GM23338 (cell line): ENCODE data around the gene PIK3R5. TPM values are rescaled to one million over a fixed set of nuclear protein-coding genes. Genes with fewer than 3 reads are reported as not detected.

Experiments used
- ATAC-seq: fragments of 200-7000 bp; cut with Tn5 transposase; 3 replicates; pipeline ENCODE4 v1.9.1; 2020
- DNase-seq: peaks from one replicate; pipeline ENCODE4 v3.0.0-alpha.2; 2015; ENCODE audit warnings: low spot score
- H2AFZ ChIP-seq: fragments of 200-600 bp; sonication (generic); 2 replicates; pipeline ENCODE4 v1.8.0; 2016; ENCODE audit warnings: antibody characterized with exemption, mild to moderate bottlenecking, moderate library complexity
- H3F3A ChIP-seq: fragments of 200-600 bp; sonication (generic); replicated peaks from 2 replicates; pipeline ENCODE4 v1.8.0; 2017; ENCODE audit warnings: antibody characterized with exemption, mixed run types, low read depth
- H3K27ac ChIP-seq: fragments of 200-600 bp; sonication (generic); 2 replicates; pipeline ENCODE4 v1.6.1; 2016; ENCODE audit warnings: low read depth
- H3K27me3 ChIP-seq: fragments of 200-600 bp; sonication (generic); 2 replicates; pipeline ENCODE4 v1.8.0; 2016; ENCODE audit warnings: mild to moderate bottlenecking, mixed run types, moderate library complexity; ENCODE audit not compliant: insufficient read depth
- H3K36me3 ChIP-seq: fragments of 200-600 bp; sonication (generic); 2 replicates; pipeline ENCODE4 v1.8.0; 2016; ENCODE audit warnings: mild to moderate bottlenecking; ENCODE audit not compliant: insufficient read depth
- H3K4me1 ChIP-seq: fragments of 200-600 bp; sonication (generic); 2 replicates; pipeline ENCODE4 v1.8.0; 2016; ENCODE audit warnings: mild to moderate bottlenecking, moderate library complexity; ENCODE audit not compliant: insufficient read depth
- H3K4me2 ChIP-seq: fragments of 200-600 bp; sonication (generic); 2 replicates; pipeline ENCODE4 v1.7.1; 2017; ENCODE audit warnings: mixed run types
- H3K4me3 ChIP-seq: fragments of 200-600 bp; sonication (generic); 2 replicates; pipeline ENCODE4 v1.6.1; 2016; ENCODE audit warnings: mixed run types
- H3K79me2 ChIP-seq: fragments of 200-600 bp; sonication (generic); replicated peaks from 2 replicates; pipeline ENCODE4 v1.8.0; 2017; ENCODE audit warnings: mild to moderate bottlenecking; ENCODE audit not compliant: insufficient read depth
- H3K9me2 ChIP-seq: fragments of 200-600 bp; sonication (generic); 2 replicates; pipeline ENCODE4 v1.8.0; 2017; ENCODE audit not compliant: insufficient read depth
- H4K20me1 ChIP-seq: fragments of 200-600 bp; sonication (generic); replicated peaks from 2 replicates; pipeline ENCODE4 v1.8.0; 2017; ENCODE audit warnings: mild to moderate bottlenecking; ENCODE audit not compliant: insufficient read depth
- H3K27ac Mint-ChIP-seq: 2 replicates; pipeline ENCODE4 v1.8.0; 2020; ENCODE audit warnings: inconsistent platforms, mild to moderate bottlenecking, moderate library complexity, mixed read lengths
- H3K27me3 Mint-ChIP-seq: 3 replicates; pipeline ENCODE4 v1.8.0; 2022; ENCODE audit warnings: low read depth, mild to moderate bottlenecking, moderate library complexity, mixed read lengths, inconsistent platforms; ENCODE audit not compliant: insufficient read depth, poor library complexity
- H3K36me3 Mint-ChIP-seq: 3 replicates; pipeline ENCODE4 v1.8.0; 2021; ENCODE audit warnings: low read depth, mild to moderate bottlenecking, inconsistent platforms, moderate library complexity, mixed read lengths
- H3K4me1 Mint-ChIP-seq: 3 replicates; pipeline ENCODE4 v1.8.0; 2020; ENCODE audit warnings: mild to moderate bottlenecking, inconsistent platforms, mixed read lengths
- H3K4me3 Mint-ChIP-seq: 3 replicates; pipeline ENCODE4 v1.8.0; 2021; ENCODE audit warnings: moderate library complexity, mild to moderate bottlenecking, inconsistent platforms, mixed read lengths
- H3K9me3 Mint-ChIP-seq: 3 replicates; pipeline ENCODE4 v1.8.0; 2020; ENCODE audit warnings: moderate library complexity, mild to moderate bottlenecking, inconsistent platforms, mixed read lengths
- CREB1 ChIP-seq: fragments of 250-450 bp; sonication (Bioruptor Pico); IDR thresholded peaks from 2 replicates; pipeline ENCODE4 v1.5.0; 2020; ENCODE audit warnings: low read depth, mild to moderate bottlenecking, moderate library complexity
- CTCF ChIP-seq, 2 experiments: fragments of 200-600 bp in 1 of 2; sonication (generic) in 1 of 2; conservative IDR thresholded peaks; 2 replicates each; pipeline versions ENCODE4 v1.5.1 to v1.6.1; 2016 to 2017; ENCODE audit warnings: antibody characterized with exemption in 2 of 2, low read depth in 2 of 2, mild to moderate bottlenecking in 2 of 2, moderate library complexity in 1 of 2
- ETS1 ChIP-seq: IDR thresholded peaks from 2 replicates; pipeline ENCODE4 v1.6.1; 2016; ENCODE audit warnings: antibody characterized with exemption
- EZH2 ChIP-seq: fragments of 200-600 bp; sonication (generic); IDR thresholded peaks from one replicate; pipeline ENCODE4 v1.8.0; 2017; ENCODE audit warnings: antibody characterized with exemption, mild to moderate bottlenecking, low read depth; ENCODE audit not compliant: unreplicated experiment
- EZH2phosphoT487 ChIP-seq: fragments of 200-600 bp; sonication (generic); IDR thresholded peaks from one replicate; pipeline ENCODE4 v1.8.1; 2018; ENCODE audit warnings: antibody characterized with exemption; ENCODE audit not compliant: unreplicated experiment
- JUNB ChIP-seq: IDR thresholded peaks from one replicate; pipeline ENCODE4 v1.6.1; 2016; ENCODE audit warnings: antibody characterized with exemption; ENCODE audit not compliant: unreplicated experiment
- NANOG ChIP-seq: IDR thresholded peaks from 2 replicates; pipeline ENCODE4 v1.6.1; 2016; ENCODE audit warnings: antibody characterized with exemption, borderline replicate concordance
- POLR2AphosphoS5 ChIP-seq: IDR thresholded peaks from 2 replicates; pipeline ENCODE4 v1.6.1; 2016; ENCODE audit warnings: antibody characterized with exemption, low read depth
- REST ChIP-seq: IDR thresholded peaks from one replicate; pipeline ENCODE4 v1.6.1; 2018; ENCODE audit warnings: antibody characterized with exemption; ENCODE audit not compliant: unreplicated experiment
- STAT1 ChIP-seq: IDR thresholded peaks from one replicate; pipeline ENCODE4 v1.6.1; 2016; ENCODE audit warnings: antibody characterized with exemption; ENCODE audit not compliant: unreplicated experiment
- ZNF114 ChIP-seq: fragments of 250-450 bp; sonication (Bioruptor Pico); IDR thresholded peaks from 2 replicates; pipeline ENCODE4 v1.5.0; 2020; ENCODE audit warnings: mild to moderate bottlenecking, moderate library complexity
- ZNF331 ChIP-seq: fragments of 250-450 bp; sonication (Bioruptor Pico); IDR thresholded peaks from 2 replicates; pipeline ENCODE4 v1.5.0; 2020; ENCODE audit warnings: low read depth, mild to moderate bottlenecking, moderate library complexity
- ZNF462 ChIP-seq: fragments of 250-450 bp; sonication (Bioruptor Pico); IDR thresholded peaks from 2 replicates; pipeline ENCODE4 v1.5.0; 2020; ENCODE audit warnings: mild to moderate bottlenecking, moderate library complexity
- polyA plus RNA-seq: library from polyadenylated mRNA; unstranded; fragments of >200 nt; fragmentation: Nextera tagmentation; extraction: Ambion mirVana; gene quantifications from 2 replicates; pipeline ENCODE4 v1.2.1, GENCODE V29; 2016
- total RNA-seq: library from RNA; depleted of rRNA; stranded (reverse); fragments of >200 nt; shearing (Covaris generic); gene quantifications from 2 replicates; pipeline ENCODE4 v1.2.3, GENCODE V29; 2014

The PIK3R5 gene
- total and polyA plus RNA-seq, 2 experiments from 2014 or later, result 1.7 to 9.4 TPM

GRCh38 chr17:8922928-8923327 lies 42.6 kb downstream of the PIK3R5 start:
- Mint-ChIP-seq H3K4me3 (no peak overlapping the region), H3K9me3 (peaks cover 18% of the 10 kb centered on the region), H3K27me3 (no peaks in the 10 kb centered on the region), H3K27ac (no peak overlapping the region), H3K4me1 (no peaks in the 10 kb centered on the region), H3K36me3 (no peaks in the 10 kb centered on the region; the same call in 2 of the 3 replicates)
- Histone ChIP-seq H3K36me3 (no peaks in the 10 kb centered on the region), H3K79me2 (no peaks in the 10 kb centered on the region), H3K4me2 (no peak overlapping the region), H3F3A (no peaks in the 10 kb centered on the region), H3K27ac (no peak overlapping the region), H2AFZ (no peak overlapping the region), H3K9me2 (peaks cover 4% of the 10 kb centered on the region), H3K4me1 (no peaks in the 10 kb centered on the region), H3K4me3 (no peak overlapping the region), H3K27me3 (no peaks in the 10 kb centered on the region), H4K20me1 (no peaks in the 10 kb centered on the region)
- ATAC-seq (no peak), DNase-seq (no peak)
- TF ChIP-seq ZNF114 (CRISPR knock-in tag), result no peak
- TF ChIP-seq REST, result no peak
- TF ChIP-seq EZH2phosphoT487, result no peak
- TF ChIP-seq ZNF331 (CRISPR knock-in tag), result no peak
- no peak for TF ChIP-seq JUNB
- TF ChIP-seq POLR2AphosphoS5, result no peak
- TF ChIP-seq NANOG, result no peak
- no peak for TF ChIP-seq EZH2
- TF ChIP-seq CREB1, result no peak
- no peak for TF ChIP-seq ETS1
- TF ChIP-seq STAT1, result no peak
- TF ChIP-seq CTCF (conservative IDR thresholded peaks at IDR 0.05; ENCODE audit: low read depth in 2 of 2), result no peak
- TF ChIP-seq ZNF462 (CRISPR knock-in tag), result no peak
